Mesenchymal stem cell (in vitro differentiated cells and primary cell): ENCODE results near the gene IGFL3.

Experiments
- DNase-seq: peaks from one replicate; pipeline ENCODE4 v3.0.0-alpha.2; 2013
- H2AFZ ChIP-seq: one replicate; pipeline ENCODE4 v1.6.1; 2013; ENCODE audit warnings: low read depth, mild to moderate bottlenecking, control low read depth, inconsistent platforms, low read length, moderate library complexity
- H2AK5ac ChIP-seq: 2 replicates; pipeline ENCODE4 v1.6.1; 2013; ENCODE audit warnings: low read length, moderate library complexity, mild to moderate bottlenecking, inconsistent platforms; ENCODE audit not compliant: severe bottlenecking
- H2BK120ac ChIP-seq: one replicate; pipeline ENCODE4 v1.6.1; 2013; ENCODE audit warnings: low read depth, mild to moderate bottlenecking, inconsistent platforms, low read length, moderate library complexity
- H2BK12ac ChIP-seq, 2 experiments: one replicate each; pipeline ENCODE4 v1.6.1; 2013; ENCODE audit warnings: inconsistent platforms in 2 of 2, low read length in 2 of 2, mild to moderate bottlenecking in 2 of 2, moderate library complexity in 2 of 2, control low read depth in 1 of 2
- H2BK15ac ChIP-seq: one replicate; pipeline ENCODE4 v1.6.1; 2013; ENCODE audit warnings: mild to moderate bottlenecking, low read depth, inconsistent platforms; ENCODE audit not compliant: poor library complexity, severe bottlenecking
- H2BK5ac ChIP-seq: 2 replicates; pipeline ENCODE4 v1.6.1; 2013; ENCODE audit warnings: low read depth, mild to moderate bottlenecking, low read length, control low read depth, inconsistent platforms; ENCODE audit not compliant: poor library complexity, severe bottlenecking
- H3K14ac ChIP-seq, 2 experiments: one replicate each; pipeline ENCODE4 v1.6.1; 2013; ENCODE audit warnings: inconsistent platforms in 2 of 2, low read length in 2 of 2, control low read depth in 1 of 2, mild to moderate bottlenecking in 1 of 2, moderate library complexity in 1 of 2
- H3K18ac ChIP-seq, 2 experiments: one replicate each; pipeline ENCODE4 v1.6.1; 2013; ENCODE audit warnings: inconsistent platforms in 2 of 2, low read length in 2 of 2, control low read depth in 1 of 2, low read depth in 1 of 2, mild to moderate bottlenecking in 1 of 2
- H3K23ac ChIP-seq, 2 experiments: one replicate each; pipeline ENCODE4 v1.6.1; 2013; ENCODE audit warnings: inconsistent platforms in 2 of 2, low read length in 2 of 2, mild to moderate bottlenecking in 2 of 2, moderate library complexity in 2 of 2, control low read depth in 1 of 2
- H3K27ac ChIP-seq: 2 replicates; pipeline ENCODE4 v1.5.1; 2013; ENCODE audit warnings: mild to moderate bottlenecking, moderate library complexity, low read length, control low read depth, inconsistent platforms; ENCODE audit not compliant: poor library complexity, severe bottlenecking
- H3K27me3 ChIP-seq, 2 experiments: 2 replicates each; pipeline versions ENCODE4 v1.6.1 to v1.7.0; 2013; ENCODE audit warnings: low read length in 2 of 2, mild to moderate bottlenecking in 2 of 2, moderate library complexity in 2 of 2, control low read depth in 1 of 2, inconsistent platforms in 1 of 2; ENCODE audit not compliant: control insufficient read depth in 1 of 2, insufficient read depth in 1 of 2
- H3K36me3 ChIP-seq, 2 experiments: 2 replicates each; pipeline versions ENCODE4 v1.6.1 to v1.7.0; 2013; ENCODE audit warnings: low read length in 2 of 2, control low read depth in 1 of 2, inconsistent platforms in 1 of 2, low read depth in 1 of 2, mild to moderate bottlenecking in 1 of 2; ENCODE audit not compliant: insufficient read depth in 2 of 2, control insufficient read depth in 1 of 2
- H3K4ac ChIP-seq, 2 experiments: one replicate each; pipeline ENCODE4 v1.6.1; 2013; ENCODE audit warnings: inconsistent platforms in 2 of 2, low read length in 2 of 2, mild to moderate bottlenecking in 2 of 2, moderate library complexity in 2 of 2, control low read depth in 1 of 2, low read depth in 1 of 2
- H3K4me1 ChIP-seq: 2 replicates; pipeline ENCODE4 v1.6.1; 2013; ENCODE audit warnings: low read depth, low read length, control low read depth; ENCODE audit not compliant: control insufficient read depth, insufficient read depth
- H3K4me2 ChIP-seq: 2 replicates; pipeline ENCODE4 v1.6.1; 2013; ENCODE audit warnings: low read length, mild to moderate bottlenecking, inconsistent platforms; ENCODE audit not compliant: poor library complexity, severe bottlenecking
- H3K4me3 ChIP-seq, 2 experiments: 2 replicates each; pipeline versions ENCODE4 v1.5.1 to v1.7.0; 2013; ENCODE audit warnings: low read length in 2 of 2, mild to moderate bottlenecking in 2 of 2, control low read depth in 1 of 2, low read depth in 1 of 2; ENCODE audit not compliant: insufficient read depth in 1 of 2
- H3K79me1 ChIP-seq: replicated peaks from 2 replicates; pipeline ENCODE4 v1.6.1; 2013; ENCODE audit warnings: mild to moderate bottlenecking, control low read depth, low read length, inconsistent platforms; ENCODE audit not compliant: poor library complexity, severe bottlenecking
- H3K9ac ChIP-seq: 2 replicates; pipeline ENCODE4 v1.7.0; 2013; ENCODE audit warnings: mild to moderate bottlenecking, low read length, moderate library complexity
- H3K9me3 ChIP-seq: 2 replicates; pipeline ENCODE4 v1.7.0; 2013; ENCODE audit warnings: mild to moderate bottlenecking, low read length; ENCODE audit not compliant: control insufficient read depth
- H4K8ac ChIP-seq: one replicate; pipeline ENCODE4 v1.6.1; 2013; ENCODE audit warnings: inconsistent platforms, mild to moderate bottlenecking, low read length, moderate library complexity
- H4K91ac ChIP-seq: one replicate; pipeline ENCODE4 v1.6.1; 2013; ENCODE audit warnings: mild to moderate bottlenecking, low read length, inconsistent platforms
- WGBS: methylation state at CpG from one replicate; pipeline ENCODE4 v1.1.7; 2013; ENCODE audit warnings: mixed read lengths; 5-methylcytosine and 5-hydroxymethylcytosine counted together

The IGFL3 gene

DNA sequence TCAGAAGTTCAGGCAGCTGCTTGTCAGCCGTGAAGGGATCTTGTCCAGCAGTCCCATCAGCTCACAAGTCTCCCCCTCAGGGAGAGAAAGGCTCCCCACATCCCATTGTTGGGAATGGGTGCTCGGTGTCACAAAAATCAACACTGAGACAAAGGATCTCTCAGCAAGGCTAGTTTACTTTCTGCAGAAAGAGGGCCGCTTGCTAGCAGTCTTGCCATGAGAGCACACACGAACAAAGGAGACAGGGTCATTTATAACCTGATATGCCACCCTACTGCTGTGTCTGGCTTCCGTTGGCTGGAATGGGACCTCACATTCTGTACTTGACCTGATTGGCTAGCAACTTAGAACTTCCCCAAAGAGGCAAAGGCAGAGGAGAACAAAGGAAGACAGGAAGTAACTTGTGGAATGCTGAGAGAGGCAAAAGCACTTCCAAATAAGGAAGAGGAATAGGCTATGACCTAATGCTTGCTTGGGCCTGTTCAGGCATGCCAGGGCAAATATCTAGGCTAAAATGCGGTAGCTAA lies 8.7 kb upstream of the IGFL3 start:
- Histone ChIP-seq H3K23ac (no peak overlapping the region), H2BK12ac (peak overlapping the region; percentile 1 to 79), H3K36me3 (no peaks in the 10 kb centered on the region), H3K4ac (peak overlapping the region; percentile 61 to 94), H2BK120ac (peak overlapping the region; percentile 80), H3K4me3 (peak overlapping the region in 1 of 2 experiments; percentile 43), H3K4me1 (peaks cover 2% of the 10 kb centered on the region), H3K27me3 (no peaks in the 10 kb centered on the region), H3K79me1 (no peaks in the 10 kb centered on the region), H3K4me2 (no peak overlapping the region), H3K18ac (peak overlapping the region; percentile 90 to 96), H2AK5ac (peak overlapping the region; percentile 86), H3K14ac (peak overlapping the region in 1 of 2 experiments; percentile 84), H4K8ac (peak overlapping the region; percentile 95), H2BK15ac (no peak overlapping the region), H2BK5ac (peak overlapping the region; percentile 69), H3K27ac (peak overlapping the region; percentile 99), H3K9ac (peak overlapping the region; percentile 83), H3K9me3 (no peaks in the 10 kb centered on the region), H2AFZ (no peak overlapping the region), H4K91ac (peak overlapping the region; percentile 90)
- peak; percentile 87 for DNase-seq
- 50% methylated on average over 6 of the region's 6 CpGs for whole genome bisulfite sequencing

DNA sequence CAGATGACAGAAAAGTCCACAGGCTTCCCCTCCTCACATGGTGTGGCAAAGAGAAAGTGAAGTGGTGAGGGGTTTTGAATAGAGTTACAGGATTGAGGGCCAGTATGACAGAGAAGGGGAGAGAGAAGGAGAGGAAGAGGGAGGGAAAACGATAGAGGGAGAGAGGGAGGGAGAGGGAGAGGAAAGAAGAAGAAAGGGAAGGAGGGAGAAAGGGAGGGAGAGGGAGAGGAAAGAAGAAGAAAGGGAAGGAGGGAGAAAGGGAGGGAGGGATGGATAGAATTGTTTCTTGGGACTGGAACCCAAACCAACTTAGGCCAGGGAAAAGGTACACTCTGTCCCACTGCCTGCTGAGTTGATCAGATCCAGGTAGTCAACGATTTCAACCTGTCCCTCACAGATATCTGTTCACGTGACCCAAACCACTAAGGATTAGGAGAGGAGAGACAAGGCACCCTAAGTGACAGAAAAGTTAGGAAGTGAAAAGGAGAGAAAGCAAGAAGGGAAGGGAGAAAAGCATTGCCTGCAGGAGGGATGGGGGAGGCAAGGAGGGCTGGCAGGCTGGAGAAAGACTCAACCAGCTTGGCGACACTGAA lies 8.1 kb upstream of the IGFL3 start:
- H3K18ac ChIP-seq: peak overlapping the region; percentile 90 to 96
- peaks cover 2% of the 10 kb centered on the region for H3K4me1 ChIP-seq
- peak overlapping the region; percentile 83 for H3K9ac ChIP-seq
- peak overlapping the region; percentile 86 for H2AK5ac ChIP-seq
- DNase-seq: no peak
- H3K9me3 ChIP-seq: no peaks in the 10 kb centered on the region
- H2BK120ac ChIP-seq: peak overlapping the region; percentile 80
- peak overlapping the region; percentile 91 for H2BK5ac ChIP-seq
- H2BK12ac ChIP-seq: peak overlapping the region; percentile 1 to 79
- peak overlapping the region; percentile 90 for H4K91ac ChIP-seq
- H3K27me3 ChIP-seq: no peaks in the 10 kb centered on the region
- H3K4ac ChIP-seq: peak overlapping the region; percentile 61 to 94
- H3K27ac ChIP-seq: peak overlapping the region; percentile 99
- 89% methylated on average over 3 of the region's 4 CpGs for WGBS
- H3K79me1 ChIP-seq: no peaks in the 10 kb centered on the region
- peak overlapping the region; percentile 26 for H2BK15ac ChIP-seq
- no peaks in the 10 kb centered on the region for H3K36me3 ChIP-seq
- H3K14ac ChIP-seq: peak overlapping the region in 1 of 2 experiments; percentile 84
- peak overlapping the region in 1 of 2 experiments; percentile 43 for H3K4me3 ChIP-seq
- no peak overlapping the region for H3K23ac ChIP-seq
- peak overlapping the region; percentile 95 for H4K8ac ChIP-seq
- no peak overlapping the region for H2AFZ ChIP-seq
- H3K4me2 ChIP-seq: peak overlapping the region; percentile 41

DNA sequence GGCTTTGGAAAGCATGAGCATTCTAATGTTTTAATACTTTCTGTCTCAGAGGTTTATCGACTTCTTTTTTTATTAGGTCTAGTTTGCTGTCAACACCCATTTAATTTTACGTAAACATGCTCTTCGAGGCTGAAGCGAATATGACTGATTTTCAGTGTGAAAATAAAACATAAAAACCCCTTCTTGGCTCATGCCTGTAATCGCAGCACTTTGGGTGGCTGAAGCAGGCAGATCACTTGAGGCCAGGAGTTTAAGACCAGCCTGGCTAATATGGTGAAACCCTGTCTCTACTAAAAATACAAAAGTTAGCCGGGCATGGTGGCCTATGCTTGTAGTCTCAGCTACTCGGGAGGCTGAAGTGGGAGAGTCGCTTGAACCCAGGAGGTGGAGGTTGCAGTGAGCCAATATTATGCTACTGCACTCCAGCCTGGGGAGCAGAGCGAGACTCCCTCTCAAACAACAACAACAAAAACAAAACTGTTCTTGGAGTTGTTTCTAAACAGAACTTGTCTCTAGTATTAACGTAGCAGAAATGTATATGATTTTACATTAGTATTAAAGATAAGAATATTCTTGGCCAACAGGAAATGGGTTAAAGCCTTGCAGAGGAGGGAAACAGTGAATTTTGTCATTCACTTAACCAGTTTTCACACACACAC lies 7.1 kb upstream of the IGFL3 start:
- no peak overlapping the region for H2BK120ac ChIP-seq
- H3K27ac ChIP-seq: peak overlapping the region; percentile 99
- H4K8ac ChIP-seq: peak overlapping the region; percentile 82
- peaks cover 2% of the 10 kb centered on the region for H3K4me1 ChIP-seq
- H3K9me3 ChIP-seq: no peaks in the 10 kb centered on the region
- no peak overlapping the region for H3K14ac ChIP-seq
- no peaks in the 10 kb centered on the region for H3K36me3 ChIP-seq
- H3K79me1 ChIP-seq: no peaks in the 10 kb centered on the region
- no peak overlapping the region for H3K4ac ChIP-seq
- no peak overlapping the region for H2BK12ac ChIP-seq
- H2BK5ac ChIP-seq: peak overlapping the region; percentile 81
- H3K9ac ChIP-seq: peak overlapping the region; percentile 83
- H3K27me3 ChIP-seq: no peaks in the 10 kb centered on the region
- H2BK15ac ChIP-seq: no peak overlapping the region
- no peak overlapping the region for H3K4me3 ChIP-seq
- peak overlapping the region; percentile 95 for H2AK5ac ChIP-seq
- DNase-seq: no peak
- H4K91ac ChIP-seq: peak overlapping the region; percentile 36
- no peak overlapping the region for H3K23ac ChIP-seq
- no peak overlapping the region for H2AFZ ChIP-seq
- 95% methylated on average over 8 of the region's 10 CpGs for WGBS
- H3K4me2 ChIP-seq: no peak overlapping the region
- H3K18ac ChIP-seq: peak overlapping the region; percentile 22 to 97

DNA sequence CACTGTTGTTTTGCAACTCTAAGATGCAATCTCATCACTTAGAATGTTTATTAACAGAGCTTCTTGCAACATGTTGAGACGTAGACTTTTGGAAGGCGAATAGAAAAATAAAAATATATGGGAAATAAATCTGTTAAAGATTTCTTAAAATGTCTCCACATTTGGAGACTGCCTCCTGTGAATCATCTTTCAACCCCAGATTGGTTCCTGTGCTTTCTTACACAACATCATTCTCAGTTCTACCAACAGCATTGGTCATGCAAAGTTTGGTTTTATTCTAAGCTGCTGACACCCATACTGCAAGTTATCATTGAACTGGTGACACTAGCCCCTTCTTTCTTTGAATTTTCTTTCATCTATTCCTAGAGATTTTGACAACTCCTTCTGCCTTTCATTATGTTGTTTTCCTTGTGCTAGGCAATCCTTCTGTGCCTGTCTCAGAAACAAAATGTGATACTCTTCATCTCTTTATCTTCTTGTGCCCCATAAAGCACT lies 1.6 kb upstream of the IGFL3 start:
- Histone ChIP-seq H3K4ac (no peak overlapping the region), H2AK5ac (no peak overlapping the region), H3K27ac (no peak overlapping the region), H2AFZ (no peak overlapping the region), H2BK120ac (no peak overlapping the region), H3K23ac (no peak overlapping the region), H2BK15ac (no peak overlapping the region), H3K79me1 (no peaks in the 10 kb centered on the region), H2BK12ac (no peak overlapping the region), H4K8ac (no peak overlapping the region), H2BK5ac (no peak overlapping the region), H3K36me3 (no peaks in the 10 kb centered on the region), H3K9me3 (no peaks in the 10 kb centered on the region), H3K4me3 (no peak overlapping the region), H3K27me3 (peaks cover 11 to 14% of the 10 kb centered on the region in 2 experiments), H3K14ac (no peak overlapping the region), H3K4me1 (no peaks in the 10 kb centered on the region), H3K9ac (no peak overlapping the region), H3K4me2 (no peak overlapping the region), H3K18ac (no peak overlapping the region), H4K91ac (no peak overlapping the region)
- DNase-seq: no peak
- WGBS: no CpG with 5 or more reads among the region's 2 CpGs
